Ishikawa (cell line): ENCODE measurements around the gene AKNA.

Experiments
- CEBPB ChIP-seq: IDR thresholded peaks from 2 replicates; pipeline ENCODE4 v1.6.1; 2012
- CREB1 ChIP-seq: IDR thresholded peaks from 2 replicates; pipeline ENCODE4 v1.6.1; 2012; ENCODE audit warnings: low read depth
- EGR1 ChIP-seq: IDR thresholded peaks from 2 replicates; pipeline ENCODE4 v1.6.1; 2012
- EP300 ChIP-seq: IDR thresholded peaks from 2 replicates; pipeline ENCODE4 v1.6.1; 2012; ENCODE audit warnings: borderline replicate concordance
- FOXM1 ChIP-seq: IDR thresholded peaks from 2 replicates; pipeline ENCODE4 v1.6.1; 2012; ENCODE audit warnings: low read depth, borderline replicate concordance
- NFIC ChIP-seq: IDR thresholded peaks from 2 replicates; pipeline ENCODE4 v1.6.1; 2012
- RAD21 ChIP-seq: IDR thresholded peaks from 2 replicates; pipeline ENCODE4 v1.6.1; 2012; ENCODE audit warnings: low read depth
- REST ChIP-seq: IDR thresholded peaks from 2 replicates; pipeline ENCODE4 v1.6.1; 2012; ENCODE audit warnings: low read depth, mild to moderate bottlenecking
- TAF1 ChIP-seq: IDR thresholded peaks from 2 replicates; pipeline ENCODE4 v1.6.1; 2012; ENCODE audit warnings: low read depth, mild to moderate bottlenecking
- TCF12 ChIP-seq: IDR thresholded peaks from 2 replicates; pipeline ENCODE4 v1.6.1; 2012; ENCODE audit warnings: low read depth
- TEAD4 ChIP-seq: IDR thresholded peaks from 2 replicates; pipeline ENCODE4 v1.6.1; 2012
- USF1 ChIP-seq: IDR thresholded peaks from 2 replicates; pipeline ENCODE4 v1.6.1; 2012
- YY1 ChIP-seq: IDR thresholded peaks from 2 replicates; pipeline ENCODE4 v1.6.1; 2012; ENCODE audit warnings: low read depth
- ZBTB7A ChIP-seq: IDR thresholded peaks from 2 replicates; pipeline ENCODE4 v1.6.1; 2012; ENCODE audit warnings: low read depth
- TF ChIP-seq, protein P1 (sequence below): IDR thresholded peaks from 2 replicates; pipeline ENCODE4 v1.6.1; 2012

AKNA gene

GRCh38 chr9:114370251-114370967 lies 17.4 kb downstream of the AKNA start:
- no peak for TF ChIP-seq ZBTB7A
- TF ChIP-seq FOXM1: no peak
- no peak for TF ChIP-seq TAF1
- TF ChIP-seq CEBPB: no peak
- TF ChIP-seq, protein P1, sequence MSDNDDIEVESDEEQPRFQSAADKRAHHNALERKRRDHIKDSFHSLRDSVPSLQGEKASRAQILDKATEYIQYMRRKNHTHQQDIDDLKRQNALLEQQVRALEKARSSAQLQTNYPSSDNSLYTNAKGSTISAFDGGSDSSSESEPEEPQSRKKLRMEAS: no peak
- TF ChIP-seq TCF12: no peak
- TF ChIP-seq EP300: no peak
- TF ChIP-seq REST: no peak
- TF ChIP-seq EGR1: no peak
- no peak for TF ChIP-seq TEAD4
- TF ChIP-seq USF1: no peak
- no peak for TF ChIP-seq YY1
- TF ChIP-seq NFIC: no peak
- TF ChIP-seq RAD21: no peak
- TF ChIP-seq CREB1: no peak

DNA sequence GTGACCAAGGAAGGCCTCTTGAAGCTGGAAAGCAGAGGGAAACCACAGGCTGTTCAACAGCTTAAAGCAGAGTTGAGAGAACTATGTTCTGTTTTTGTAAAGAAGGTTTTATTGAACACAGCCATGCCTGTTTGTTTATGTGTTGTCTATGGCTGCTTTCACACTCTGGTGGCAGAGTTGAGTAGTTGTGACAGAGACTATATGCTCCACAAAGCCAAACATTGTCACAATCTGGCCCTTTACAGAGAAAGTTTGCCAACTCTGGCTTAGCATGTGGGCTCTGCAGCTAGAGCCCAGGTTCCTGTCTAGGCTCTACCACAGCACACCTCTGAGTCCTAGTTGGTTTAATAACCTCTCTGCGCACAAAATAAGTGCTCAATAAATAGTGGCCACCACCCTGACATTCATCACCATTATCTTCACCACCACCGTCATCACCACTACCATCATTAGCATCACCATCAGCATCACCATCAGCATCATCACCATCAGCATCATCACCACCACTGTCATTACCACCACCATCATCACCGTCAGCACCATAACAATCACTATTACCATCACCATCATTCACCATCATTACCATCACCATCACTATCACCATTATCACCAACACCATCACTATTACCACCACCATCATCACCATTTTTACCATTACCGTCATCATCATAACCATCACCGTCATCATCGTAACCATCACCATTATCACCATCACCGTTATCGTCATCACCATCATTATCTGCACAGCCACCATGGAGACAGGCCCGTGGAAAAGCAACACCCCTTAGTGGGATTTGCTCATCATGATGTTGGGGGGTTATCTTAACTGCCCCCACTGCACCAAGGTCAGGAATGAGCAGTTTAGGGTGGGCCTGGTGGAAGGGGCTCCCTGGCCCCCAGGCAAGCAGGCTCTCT lies 18.3 kb downstream of the AKNA start:
- TF ChIP-seq EGR1 (no peak), TEAD4 (no peak), CEBPB (no peak), NFIC (no peak), RAD21 (no peak), EP300 (no peak), ZBTB7A (no peak), REST (no peak), YY1 (no peak), TAF1 (no peak), CREB1 (no peak), TCF12 (no peak), FOXM1 (no peak), USF1 (no peak)
- TF ChIP-seq, protein P1: no peak

- no peak for TF ChIP-seq EP300
- TF ChIP-seq EGR1: no peak
- TF ChIP-seq FOXM1: no peak
- no peak for TF ChIP-seq CEBPB
- TF ChIP-seq TAF1: no peak
- no peak for TF ChIP-seq NFIC
- TF ChIP-seq RAD21: no peak
- no peak for TF ChIP-seq ZBTB7A
Observed at GRCh38 chr9:114367772-114368569, 19.8 kb downstream of the AKNA start.

DNA sequence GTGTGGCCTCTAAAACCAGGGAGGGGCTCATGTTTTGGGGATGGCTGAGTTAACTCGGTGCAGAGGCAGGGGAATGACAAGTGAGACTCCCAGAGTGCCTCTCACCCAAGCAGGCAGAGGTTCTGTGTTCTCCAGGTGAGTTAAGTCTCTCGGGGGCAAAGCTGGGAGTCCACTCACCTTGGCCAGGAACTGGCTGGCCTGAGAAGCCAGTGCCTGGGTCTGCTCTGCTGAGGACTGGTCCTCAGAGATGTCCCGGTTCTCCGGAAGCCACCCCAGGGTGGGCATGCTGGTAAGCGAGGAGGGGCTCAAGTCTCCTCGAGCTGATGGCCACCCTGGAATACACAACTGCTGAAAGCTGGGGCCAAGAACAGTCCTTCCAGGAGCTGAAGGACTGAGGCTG lies 20.4 kb downstream of the AKNA start:
- TF ChIP-seq TCF12: no peak
- no peak for TF ChIP-seq REST
- no peak for TF ChIP-seq RAD21
- TF ChIP-seq FOXM1: no peak
- TF ChIP-seq USF1: no peak
- no peak for TF ChIP-seq YY1
- TF ChIP-seq CREB1: no peak
- TF ChIP-seq TEAD4: no peak
- no peak for TF ChIP-seq EGR1
- TF ChIP-seq ZBTB7A: no peak
- no peak for TF ChIP-seq TAF1
- TF ChIP-seq EP300: no peak
- TF ChIP-seq, protein P1: no peak
- TF ChIP-seq CEBPB: no peak
- no peak for TF ChIP-seq NFIC
